Measurements from ENCODE around the gene ARHGAP44.

GRCh38 chr17:13014801-13015200 lies 225.5 kb downstream of the ARHGAP44 start:
- TF ChIP-seq POLR2A (IDR thresholded peaks at IDR 0.05; ENCODE audit: low read depth, low read length): no peak
- TF ChIP-seq TAF1 (IDR thresholded peaks at IDR 0.05; ENCODE audit: borderline replicate concordance, low read depth, low read length): no peak
